SK-N-MC (cell line): ENCODE results near the gene OGFR.

Experiments used
- DNase-seq: peaks from one replicate; pipeline ENCODE4 v3.0.0-alpha.2; 2011; ENCODE audit warnings: low read depth, low spot score
- H3K27ac ChIP-seq: fragments of 200-600 bp; sonication (generic); 2 replicates; pipeline ENCODE4 v1.5.1; 2016; ENCODE audit warnings: mixed run types
- H3K36me3 ChIP-seq: fragments of 200-600 bp; sonication (generic); 2 replicates; pipeline ENCODE4 v1.6.1; 2017; ENCODE audit warnings: antibody characterized with exemption, low read length, mixed read lengths; ENCODE audit not compliant: insufficient read depth
- H3K4me3 ChIP-seq: fragments of 200-600 bp; sonication (generic); 2 replicates; pipeline ENCODE4 v1.5.1; 2016
- H3K9ac ChIP-seq: fragments of 200-600 bp; sonication (generic); 2 replicates; pipeline ENCODE4 v1.8.0; 2017; ENCODE audit warnings: mixed run types, mixed read lengths; ENCODE audit not compliant: insufficient read length
- H3K9me3 ChIP-seq: fragments of 200-600 bp; sonication (generic); 2 replicates; pipeline ENCODE4 v1.6.1; 2017; ENCODE audit warnings: low read depth, mild to moderate bottlenecking, antibody characterized with exemption, low read length, moderate library complexity, mixed read lengths
- EZH2 ChIP-seq: fragments of 200-600 bp; sonication (generic); IDR thresholded peaks from one replicate; pipeline ENCODE4 v1.6.1; 2017; ENCODE audit warnings: antibody characterized with exemption
- FOXP2 ChIP-seq: optimal IDR thresholded peaks from 2 replicates; pipeline ENCODE3; 2011; ENCODE audit warnings: mild to moderate bottlenecking, moderate library complexity; ENCODE audit not compliant: insufficient read depth; ENCODE audit errors: extremely low read length, control extremely low read depth
- POLR2AphosphoS5 ChIP-seq: IDR thresholded peaks from 2 replicates; pipeline ENCODE4 v1.6.1; 2012; ENCODE audit warnings: mild to moderate bottlenecking, low read depth, low read length, borderline replicate concordance

OGFR gene

GRCh38 chr20:62820962-62821725 lies 16.5 kb downstream of the OGFR start:
- no peak for TF ChIP-seq FOXP2
- TF ChIP-seq POLR2AphosphoS5, result no peak
- no peak for TF ChIP-seq EZH2
- H3K27ac ChIP-seq, result no peak overlapping the region
- H3K9me3 ChIP-seq, result no peaks in the 10 kb centered on the region
- H3K9ac ChIP-seq, result no peak overlapping the region
- no peaks in the 10 kb centered on the region for H3K36me3 ChIP-seq
- H3K4me3 ChIP-seq, result no peak overlapping the region
- no peak for DNase-seq

GRCh38 chr20:62821726-62822210 lies 17.1 kb downstream of the OGFR start:
- Histone ChIP-seq H3K36me3 (no peaks in the 10 kb centered on the region), H3K4me3 (no peak overlapping the region), H3K27ac (no peak overlapping the region), H3K9me3 (no peaks in the 10 kb centered on the region), H3K9ac (no peak overlapping the region)
- no peak for DNase-seq
- TF ChIP-seq POLR2AphosphoS5, result no peak
- no peak for TF ChIP-seq EZH2
- TF ChIP-seq FOXP2, result no peak

GRCh38 chr20:62822239-62822787 lies 17.7 kb downstream of the OGFR start:
- DNase-seq, result no peak
- H3K36me3 ChIP-seq, result no peaks in the 10 kb centered on the region
- no peak overlapping the region for H3K9ac ChIP-seq
- no peak overlapping the region for H3K4me3 ChIP-seq
- H3K9me3 ChIP-seq, result no peaks in the 10 kb centered on the region
- H3K27ac ChIP-seq, result no peak overlapping the region
- no peak for TF ChIP-seq POLR2AphosphoS5
- TF ChIP-seq FOXP2, result no peak
- no peak for TF ChIP-seq EZH2

- peak overlapping the region; percentile 60; the same call in 1 of the 2 replicates for H3K27ac ChIP-seq
- no peaks in the 10 kb centered on the region for H3K36me3 ChIP-seq
- H3K9ac ChIP-seq, result no peak overlapping the region
- DNase-seq, result no peak
- no peaks in the 10 kb centered on the region for H3K9me3 ChIP-seq
- no peak overlapping the region for H3K4me3 ChIP-seq
- TF ChIP-seq POLR2AphosphoS5 (no peak), FOXP2 (no peak), EZH2 (no peak)
Measured at GRCh38 chr20:62822788-62823651, 18.4 kb downstream of the OGFR start.

GRCh38 chr20:62823688-62824475 lies 19.2 kb downstream of the OGFR start:
- Histone ChIP-seq H3K36me3 (no peaks in the 10 kb centered on the region), H3K27ac (no peak overlapping the region), H3K4me3 (no peak overlapping the region), H3K9ac (no peak overlapping the region), H3K9me3 (no peaks in the 10 kb centered on the region)
- DNase-seq, result no peak
- TF ChIP-seq FOXP2 (no peak), EZH2 (no peak), POLR2AphosphoS5 (no peak)

GRCh38 chr20:62824476-62825332 lies 20.1 kb downstream of the OGFR start:
- no peak overlapping the region for H3K27ac ChIP-seq
- no peaks in the 10 kb centered on the region for H3K9me3 ChIP-seq
- no peak for TF ChIP-seq FOXP2
- peak; percentile 17; the same call in 1 of the 2 replicates for TF ChIP-seq POLR2AphosphoS5
- H3K36me3 ChIP-seq, result no peaks in the 10 kb centered on the region
- H3K9ac ChIP-seq, result no peak overlapping the region
- no peak for DNase-seq
- peak overlapping the region; percentile 56 for H3K4me3 ChIP-seq
